Neural cell (in vitro differentiated cells): ENCODE data around the gene LOXHD1. TPM values are rescaled to one million over a fixed set of nuclear protein-coding genes. Genes with fewer than 3 reads are reported as not detected.

Experiments used
- H2AFZ ChIP-seq: fragments of 200-600, 300-800 bp; sonication (generic), shearing (Covaris generic); 2 replicates; pipeline ENCODE4 v1.6.0; 2014; ENCODE audit warnings: low read depth, mild to moderate bottlenecking, antibody characterized with exemption, low read length, moderate library complexity
- H3F3A ChIP-seq: fragments of 200-600 bp; shearing (Covaris generic); 2 replicates; pipeline ENCODE4 v1.6.1; 2016; ENCODE audit warnings: mild to moderate bottlenecking, moderate library complexity, mixed read lengths, antibody characterized with exemption, low read length; ENCODE audit not compliant: insufficient read depth, poor library complexity, severe bottlenecking
- H3K27ac ChIP-seq: fragments of 200-600, 300-800 bp; sonication (generic), shearing (Covaris generic); 2 replicates; pipeline ENCODE4 v1.5.1; 2014; ENCODE audit warnings: mild to moderate bottlenecking, low read length, moderate library complexity
- H3K27me3 ChIP-seq: fragments of 300-800, 200-600 bp; sonication (generic), shearing (Covaris generic); 2 replicates; pipeline ENCODE4 v1.6.0; 2014; ENCODE audit warnings: mild to moderate bottlenecking, low read depth, low read length, moderate library complexity; ENCODE audit not compliant: insufficient read depth
- H3K36me3 ChIP-seq: fragments of 300-800, 200-600 bp; sonication (generic), shearing (Covaris generic); 2 replicates; pipeline ENCODE4 v1.5.1; 2014; ENCODE audit warnings: mild to moderate bottlenecking, antibody characterized with exemption, low read length, moderate library complexity; ENCODE audit not compliant: insufficient read depth
- H3K4me2 ChIP-seq: fragments of 300-800, 200-600 bp; sonication (generic), shearing (Covaris generic); 2 replicates; pipeline ENCODE4 v1.6.0; 2014; ENCODE audit warnings: mild to moderate bottlenecking, low read length
- H3K4me3 ChIP-seq: fragments of 300-800, 200-600 bp; sonication (generic), shearing (Covaris generic); 2 replicates; pipeline ENCODE4 v1.5.1; 2014; ENCODE audit warnings: mild to moderate bottlenecking, low read length, moderate library complexity
- H3K79me2 ChIP-seq: fragments of 200-600 bp; shearing (Covaris generic); replicated peaks from 2 replicates; pipeline ENCODE4 v1.6.0; 2014; ENCODE audit warnings: mild to moderate bottlenecking, low read length, moderate library complexity; ENCODE audit not compliant: insufficient read depth
- H3K9ac ChIP-seq: fragments of 300-800, 200-600 bp; sonication (generic), shearing (Covaris generic); 2 replicates; pipeline ENCODE4 v1.6.1; 2016; ENCODE audit warnings: mild to moderate bottlenecking, low read length, mixed read lengths
- H3K9me2 ChIP-seq: fragments of 200-600 bp; shearing (Covaris generic); 2 replicates; pipeline ENCODE4 v1.6.1; 2016; ENCODE audit warnings: mild to moderate bottlenecking, low read length, mixed read lengths; ENCODE audit not compliant: insufficient read depth
- H3K9me3 ChIP-seq: fragments of 200-600, 300-800 bp; sonication (generic), shearing (Covaris generic); 2 replicates; pipeline ENCODE4 v1.6.1; 2016; ENCODE audit warnings: mild to moderate bottlenecking, mixed run types, low read length, moderate library complexity, mixed read lengths
- H4K20me1 ChIP-seq: fragments of 200-600 bp; shearing (Covaris generic); 2 replicates; pipeline ENCODE4 v1.6.1; 2016; ENCODE audit warnings: mild to moderate bottlenecking, mixed run types; ENCODE audit not compliant: insufficient read depth
- EP300 ChIP-seq: fragments of 450-650 bp; conservative IDR thresholded peaks from 2 replicates; pipeline ENCODE4 v1.6.1; 2014; ENCODE audit warnings: antibody characterized with exemption, mild to moderate bottlenecking, moderate library complexity; ENCODE audit not compliant: poor library complexity, severe bottlenecking
- EZH2 ChIP-seq: fragments of 200-600, 300-800 bp; shearing (Covaris generic), sonication (generic); IDR thresholded peaks from 2 replicates; pipeline ENCODE4 v1.6.1; 2014; ENCODE audit warnings: antibody characterized with exemption, low read length, borderline replicate concordance, mild to moderate bottlenecking; ENCODE audit not compliant: insufficient read depth, poor library complexity, severe bottlenecking
- MXI1 ChIP-seq: fragments of 450-650 bp; conservative IDR thresholded peaks from 2 replicates; pipeline ENCODE4 v1.6.1; 2014; ENCODE audit warnings: antibody characterized with exemption, mild to moderate bottlenecking; ENCODE audit not compliant: poor library complexity, severe bottlenecking
- POLR2AphosphoS5 ChIP-seq: IDR thresholded peaks from 2 replicates; pipeline ENCODE4 v1.6.1; 2012
- RAD21 ChIP-seq: fragments of 450-650 bp; conservative IDR thresholded peaks from 2 replicates; pipeline ENCODE4 v1.6.1; 2014; ENCODE audit warnings: antibody characterized with exemption, mild to moderate bottlenecking, moderate library complexity
- SMC3 ChIP-seq: fragments of 450-650 bp; conservative IDR thresholded peaks from 2 replicates; pipeline ENCODE4 v1.6.1; 2014; ENCODE audit warnings: antibody characterized with exemption, mild to moderate bottlenecking, moderate library complexity; ENCODE audit not compliant: poor library complexity
- TAF1 ChIP-seq: IDR thresholded peaks from 2 replicates; pipeline ENCODE4 v1.6.1; 2012; ENCODE audit warnings: low read depth
- polyA plus RNA-seq: library from polyadenylated mRNA; depleted of rRNA; stranded (reverse); fragments of >200 nt; gene quantifications from 2 replicates; pipeline ENCODE4 v1.2.3, GENCODE V29; 2014
- TF ChIP-seq, protein P1 (sequence below): fragments of 450-650 bp; IDR thresholded peaks from 2 replicates; pipeline ENCODE4 v1.5.1; 2014; ENCODE audit warnings: antibody characterized with exemption, mild to moderate bottlenecking, moderate library complexity; ENCODE audit not compliant: poor library complexity, severe bottlenecking
- TF ChIP-seq, protein P2 (sequence below): IDR thresholded peaks from 2 replicates; pipeline ENCODE4 v1.6.1; 2012; ENCODE audit warnings: borderline replicate concordance

The LOXHD1 gene
- polyA plus RNA-seq, 1 donor from 2014 or later: not detected

DNA sequence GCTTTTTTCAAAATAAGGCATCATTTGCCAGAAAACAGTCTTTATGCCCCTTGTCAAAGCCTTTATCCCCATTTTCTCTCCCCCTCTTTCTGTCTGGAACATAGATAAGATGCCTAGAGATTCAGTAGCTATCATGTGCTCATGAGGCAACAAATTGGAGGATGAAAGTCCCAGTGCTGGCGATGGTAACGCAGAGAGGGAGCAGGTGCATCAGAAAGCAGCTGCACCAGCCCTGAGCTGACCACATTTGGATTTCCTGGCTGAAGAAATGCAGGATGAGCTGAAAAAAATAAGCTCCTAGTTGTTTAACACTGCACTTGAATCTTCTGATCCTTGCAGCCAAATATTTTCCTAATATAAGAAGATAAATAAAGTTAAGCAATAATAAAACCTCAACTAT lies 48.0 kb downstream of the LOXHD1 start:
- Histone ChIP-seq H3K4me3 (no peak overlapping the region), H3K9ac (no peak overlapping the region)
- no peak for TF ChIP-seq MXI1
- TF ChIP-seq, protein P1, sequence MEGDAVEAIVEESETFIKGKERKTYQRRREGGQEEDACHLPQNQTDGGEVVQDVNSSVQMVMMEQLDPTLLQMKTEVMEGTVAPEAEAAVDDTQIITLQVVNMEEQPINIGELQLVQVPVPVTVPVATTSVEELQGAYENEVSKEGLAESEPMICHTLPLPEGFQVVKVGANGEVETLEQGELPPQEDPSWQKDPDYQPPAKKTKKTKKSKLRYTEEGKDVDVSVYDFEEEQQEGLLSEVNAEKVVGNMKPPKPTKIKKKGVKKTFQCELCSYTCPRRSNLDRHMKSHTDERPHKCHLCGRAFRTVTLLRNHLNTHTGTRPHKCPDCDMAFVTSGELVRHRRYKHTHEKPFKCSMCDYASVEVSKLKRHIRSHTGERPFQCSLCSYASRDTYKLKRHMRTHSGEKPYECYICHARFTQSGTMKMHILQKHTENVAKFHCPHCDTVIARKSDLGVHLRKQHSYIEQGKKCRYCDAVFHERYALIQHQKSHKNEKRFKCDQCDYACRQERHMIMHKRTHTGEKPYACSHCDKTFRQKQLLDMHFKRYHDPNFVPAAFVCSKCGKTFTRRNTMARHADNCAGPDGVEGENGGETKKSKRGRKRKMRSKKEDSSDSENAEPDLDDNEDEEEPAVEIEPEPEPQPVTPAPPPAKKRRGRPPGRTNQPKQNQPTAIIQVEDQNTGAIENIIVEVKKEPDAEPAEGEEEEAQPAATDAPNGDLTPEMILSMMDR: no peak
- TF ChIP-seq EP300: no peak
- no peak for TF ChIP-seq EZH2
- TF ChIP-seq POLR2AphosphoS5: no peak
- TF ChIP-seq, protein P2, sequence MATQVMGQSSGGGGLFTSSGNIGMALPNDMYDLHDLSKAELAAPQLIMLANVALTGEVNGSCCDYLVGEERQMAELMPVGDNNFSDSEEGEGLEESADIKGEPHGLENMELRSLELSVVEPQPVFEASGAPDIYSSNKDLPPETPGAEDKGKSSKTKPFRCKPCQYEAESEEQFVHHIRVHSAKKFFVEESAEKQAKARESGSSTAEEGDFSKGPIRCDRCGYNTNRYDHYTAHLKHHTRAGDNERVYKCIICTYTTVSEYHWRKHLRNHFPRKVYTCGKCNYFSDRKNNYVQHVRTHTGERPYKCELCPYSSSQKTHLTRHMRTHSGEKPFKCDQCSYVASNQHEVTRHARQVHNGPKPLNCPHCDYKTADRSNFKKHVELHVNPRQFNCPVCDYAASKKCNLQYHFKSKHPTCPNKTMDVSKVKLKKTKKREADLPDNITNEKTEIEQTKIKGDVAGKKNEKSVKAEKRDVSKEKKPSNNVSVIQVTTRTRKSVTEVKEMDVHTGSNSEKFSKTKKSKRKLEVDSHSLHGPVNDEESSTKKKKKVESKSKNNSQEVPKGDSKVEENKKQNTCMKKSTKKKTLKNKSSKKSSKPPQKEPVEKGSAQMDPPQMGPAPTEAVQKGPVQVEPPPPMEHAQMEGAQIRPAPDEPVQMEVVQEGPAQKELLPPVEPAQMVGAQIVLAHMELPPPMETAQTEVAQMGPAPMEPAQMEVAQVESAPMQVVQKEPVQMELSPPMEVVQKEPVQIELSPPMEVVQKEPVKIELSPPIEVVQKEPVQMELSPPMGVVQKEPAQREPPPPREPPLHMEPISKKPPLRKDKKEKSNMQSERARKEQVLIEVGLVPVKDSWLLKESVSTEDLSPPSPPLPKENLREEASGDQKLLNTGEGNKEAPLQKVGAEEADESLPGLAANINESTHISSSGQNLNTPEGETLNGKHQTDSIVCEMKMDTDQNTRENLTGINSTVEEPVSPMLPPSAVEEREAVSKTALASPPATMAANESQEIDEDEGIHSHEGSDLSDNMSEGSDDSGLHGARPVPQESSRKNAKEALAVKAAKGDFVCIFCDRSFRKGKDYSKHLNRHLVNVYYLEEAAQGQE: no peak
- no peak for TF ChIP-seq TAF1
- TF ChIP-seq SMC3: no peak
- TF ChIP-seq RAD21: no peak

DNA sequence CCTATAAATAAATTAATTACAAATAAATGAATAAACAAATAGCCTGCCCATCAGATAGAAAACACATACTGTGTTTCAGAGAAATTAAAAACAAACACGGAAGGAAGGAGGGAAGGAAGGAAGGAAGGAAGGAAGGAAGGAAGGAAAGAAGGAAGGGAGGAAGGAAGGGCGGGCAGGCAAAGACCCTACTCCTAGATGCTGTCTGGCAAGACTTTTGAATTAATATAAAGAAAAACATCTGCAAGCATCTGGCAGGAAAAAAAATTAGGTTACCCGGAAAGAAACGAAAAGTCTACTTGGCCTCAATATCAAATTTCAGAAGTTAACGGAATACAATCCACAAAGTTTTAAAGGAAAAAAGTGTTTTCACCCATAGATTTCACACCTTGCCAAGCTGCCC lies 49.1 kb downstream of the LOXHD1 start:
- H2AFZ ChIP-seq: no peak overlapping the region
- no peaks in the 10 kb centered on the region for H3K79me2 ChIP-seq
- no peak overlapping the region for H3K9ac ChIP-seq
- no peaks in the 10 kb centered on the region for H3K9me3 ChIP-seq
- H3K4me2 ChIP-seq: no peak overlapping the region
- TF ChIP-seq POLR2AphosphoS5: no peak
- no peak for TF ChIP-seq RAD21
- no peak for TF ChIP-seq SMC3
- no peak for TF ChIP-seq TAF1
- TF ChIP-seq EZH2: no peak
- H3F3A ChIP-seq: no peaks in the 10 kb centered on the region
- no peaks in the 10 kb centered on the region for H4K20me1 ChIP-seq
- no peaks in the 10 kb centered on the region for H3K36me3 ChIP-seq
- H3K27ac ChIP-seq: no peak overlapping the region
- no peaks in the 10 kb centered on the region for H3K9me2 ChIP-seq
- H3K27me3 ChIP-seq: no peaks in the 10 kb centered on the region
- H3K4me3 ChIP-seq: no peak overlapping the region

More for the DNA sequence above, 48.0 kb downstream of the LOXHD1 start:
- Histone ChIP-seq H3K79me2 (no peaks in the 10 kb centered on the region), H3K27me3 (no peaks in the 10 kb centered on the region), H3K4me2 (no peak overlapping the region), H3K9me2 (no peaks in the 10 kb centered on the region), H4K20me1 (no peaks in the 10 kb centered on the region), H3F3A (no peaks in the 10 kb centered on the region), H3K27ac (no peak overlapping the region), H2AFZ (no peak overlapping the region), H3K9me3 (no peaks in the 10 kb centered on the region), H3K36me3 (no peaks in the 10 kb centered on the region)
